OCI-LY1 (cell line): ENCODE results near the gene LHX6.
A peak's percentile ranks its signal among the peaks of the same experiment; 100 is the strongest.

ENCODE experiments used
- H2AFZ ChIP-seq: fragments of 200-600 bp; sonication (generic), shearing (Covaris generic); 2 replicates; pipeline ENCODE4 v1.6.0; 2014; ENCODE audit warnings: antibody characterized with exemption, mild to moderate bottlenecking, low read length
- H3F3A ChIP-seq: fragments of 200-600 bp; sonication (generic), shearing (Covaris generic); 2 replicates; pipeline ENCODE4 v1.6.0; 2014; ENCODE audit warnings: mild to moderate bottlenecking, antibody characterized with exemption, low read length, moderate library complexity; ENCODE audit not compliant: insufficient read depth
- H3K27ac ChIP-seq: fragments of 200-600 bp; sonication (generic); 2 replicates; pipeline ENCODE4 v1.5.1; 2014; ENCODE audit warnings: low read length, mixed run types, mild to moderate bottlenecking, low read depth; ENCODE audit not compliant: poor library complexity, severe bottlenecking
- H3K27me3 ChIP-seq: fragments of 200-600 bp; sonication (generic); 2 replicates; pipeline ENCODE4 v1.6.0; 2014; ENCODE audit warnings: antibody characterized with exemption, mild to moderate bottlenecking, low read length, moderate library complexity; ENCODE audit not compliant: insufficient read depth
- H3K36me3 ChIP-seq: fragments of 200-600 bp; sonication (generic); 2 replicates; pipeline ENCODE4 v1.6.1; 2014; ENCODE audit warnings: mild to moderate bottlenecking, antibody characterized with exemption, low read length, moderate library complexity, mixed read lengths; ENCODE audit not compliant: insufficient read depth
- H3K4me1 ChIP-seq: fragments of 200-600 bp; sonication (generic); 2 replicates; pipeline ENCODE4 v1.5.1; 2014; ENCODE audit warnings: mild to moderate bottlenecking, low read length, moderate library complexity; ENCODE audit not compliant: insufficient read depth, severe bottlenecking
- H3K4me2 ChIP-seq: fragments of 200-600 bp; sonication (generic), shearing (Covaris generic); 2 replicates; pipeline ENCODE4 v1.6.1; 2014; ENCODE audit warnings: low read length
- H3K4me3 ChIP-seq: fragments of 200-600 bp; sonication (generic); 2 replicates; pipeline ENCODE4 v1.5.1; 2014; ENCODE audit warnings: low read length, low read depth, mild to moderate bottlenecking, mixed read lengths; ENCODE audit not compliant: poor library complexity, severe bottlenecking
- H3K79me2 ChIP-seq: fragments of 200-600 bp; shearing (Covaris generic); 2 replicates; pipeline ENCODE4 v1.6.1; 2016; ENCODE audit warnings: mixed run types, low read length, mixed read lengths; ENCODE audit not compliant: insufficient read depth
- H3K9ac ChIP-seq: fragments of 200-600 bp; sonication (generic), shearing (Covaris generic); 2 replicates; pipeline ENCODE4 v1.6.1; 2014; ENCODE audit warnings: mild to moderate bottlenecking, low read length, mixed read lengths
- H3K9me2 ChIP-seq: fragments of 200-600 bp; sonication (generic), shearing (Covaris generic); 2 replicates; pipeline ENCODE4 v1.6.1; 2014; ENCODE audit warnings: low read depth, mild to moderate bottlenecking, low read length, mixed read lengths
- H3K9me3 ChIP-seq: fragments of 200-600 bp; shearing (Covaris generic); 2 replicates; pipeline ENCODE4 v1.6.1; 2014; ENCODE audit warnings: low read length, mixed read lengths
- H4K20me1 ChIP-seq: fragments of 200-600 bp; sonication (generic), shearing (Covaris generic); 2 replicates; pipeline ENCODE4 v1.6.0; 2016; ENCODE audit warnings: mild to moderate bottlenecking, low read length; ENCODE audit not compliant: insufficient read depth
- CTCF ChIP-seq: fragments of 200-600 bp; sonication (generic), shearing (Covaris generic); IDR thresholded peaks from 2 replicates; pipeline ENCODE4 v1.5.1; 2017; ENCODE audit warnings: mild to moderate bottlenecking, antibody characterized with exemption, low read length, moderate library complexity, mixed read lengths
- EZH2 ChIP-seq: fragments of 200-600 bp; sonication (generic), shearing (Covaris generic); IDR thresholded peaks from 2 replicates; pipeline ENCODE4 v1.8.0; 2017; ENCODE audit warnings: borderline replicate concordance, mixed run types, mild to moderate bottlenecking, antibody characterized with exemption, low read length, moderate library complexity, mixed read lengths

LHX6 gene

GRCh38 chr9:122214507-122214906 is 14.2 kb downstream of the LHX6 start:
- H3K4me2 ChIP-seq: peak overlapping the region; percentile 51
- no peak overlapping the region for H3K27ac ChIP-seq

GRCh38 chr9:122213589-122214413 is 15.0 kb downstream of the LHX6 start:
- TF ChIP-seq CTCF (no peak), EZH2 (no peak)
- H3K27ac ChIP-seq: no peak overlapping the region
- no peaks in the 10 kb centered on the region for H3K79me2 ChIP-seq
- no peaks in the 10 kb centered on the region for H3F3A ChIP-seq
- no peaks in the 10 kb centered on the region for H4K20me1 ChIP-seq
- peaks cover 7% of the 10 kb centered on the region for H3K4me1 ChIP-seq
- H3K9me2 ChIP-seq: no peaks in the 10 kb centered on the region
- H3K9ac ChIP-seq: no peak overlapping the region
- H3K27me3 ChIP-seq: no peaks in the 10 kb centered on the region; the same call in 1 of the 2 replicates
- H3K9me3 ChIP-seq: no peaks in the 10 kb centered on the region
- peak overlapping the region; percentile 46 for H3K4me3 ChIP-seq
- H2AFZ ChIP-seq: no peak overlapping the region
- H3K4me2 ChIP-seq: peak overlapping the region; percentile 51
- H3K36me3 ChIP-seq: no peaks in the 10 kb centered on the region

More at GRCh38 chr9:122214507-122214906, 14.2 kb downstream of the LHX6 start:
- no peaks in the 10 kb centered on the region for H3K9me2 ChIP-seq
- no peaks in the 10 kb centered on the region for H4K20me1 ChIP-seq
- H3K4me1 ChIP-seq: peaks cover 7% of the 10 kb centered on the region
- H3K9me3 ChIP-seq: no peaks in the 10 kb centered on the region
- no peak overlapping the region for H3K9ac ChIP-seq
- TF ChIP-seq CTCF (no peak), EZH2 (no peak)
- no peaks in the 10 kb centered on the region; the same call in 1 of the 2 replicates for H3K27me3 ChIP-seq
- no peaks in the 10 kb centered on the region for H3K36me3 ChIP-seq
- H2AFZ ChIP-seq: no peak overlapping the region
- no peaks in the 10 kb centered on the region for H3F3A ChIP-seq
- no peaks in the 10 kb centered on the region for H3K79me2 ChIP-seq
- peak overlapping the region; percentile 46 for H3K4me3 ChIP-seq

GRCh38 chr9:122213102-122213588 is 15.6 kb downstream of the LHX6 start:
- no peak for TF ChIP-seq EZH2
- no peak for TF ChIP-seq CTCF
- no peak overlapping the region for H3K4me3 ChIP-seq
- no peak overlapping the region for H3K4me2 ChIP-seq
- H2AFZ ChIP-seq: no peak overlapping the region
- peaks cover 7% of the 10 kb centered on the region for H3K4me1 ChIP-seq
- no peaks in the 10 kb centered on the region for H3K9me2 ChIP-seq
- H4K20me1 ChIP-seq: no peaks in the 10 kb centered on the region
- no peaks in the 10 kb centered on the region; the same call in 1 of the 2 replicates for H3K27me3 ChIP-seq
- no peaks in the 10 kb centered on the region for H3K79me2 ChIP-seq
- H3K27ac ChIP-seq: no peak overlapping the region
- no peaks in the 10 kb centered on the region for H3F3A ChIP-seq
- no peaks in the 10 kb centered on the region for H3K9me3 ChIP-seq
- no peak overlapping the region for H3K9ac ChIP-seq
- no peaks in the 10 kb centered on the region for H3K36me3 ChIP-seq
